ENCODE results near the gene NOD1.

GRCh38 chr7:30413864-30414263 lies 64.7 kb downstream of the NOD1 start:
- no peak for TF ChIP-seq CTCF (IDR thresholded peaks at IDR 0.05)
- TF ChIP-seq SIN3A (IDR thresholded peaks at IDR 0.05; ENCODE audit: borderline replicate concordance, insufficient read depth, low read depth, low read length) = no peak
